ENCODE measurements around the gene PAOX.

GRCh38 chr10:133349577-133350011 lies 29.5 kb upstream of the PAOX start:
- TF ChIP-seq CTCF (IDR thresholded peaks at IDR 0.05) (no peak), POLR2A (IDR thresholded peaks at IDR 0.05) (no peak)
